GM12878 (cell line): ENCODE measurements around the gene DUSP22.

Source experiments
- CTCF ChIP-seq, 3 experiments: IDR thresholded peaks in 2 of 3; conservative IDR thresholded peaks in 1 of 3; 2 replicates each; pipeline ENCODE4 v1.5.1; 2011; ENCODE audit warnings: low read depth in 3 of 3, low read length in 3 of 3, mild to moderate bottlenecking in 3 of 3, control low read depth in 2 of 3, moderate library complexity in 2 of 3, inconsistent platforms in 1 of 3, mixed read lengths in 1 of 3; ENCODE audit not compliant: control insufficient read depth in 2 of 3, insufficient read depth in 1 of 3; ENCODE audit errors: extremely low read depth in 1 of 3
- EP300 ChIP-seq, 2 experiments: fragments of 150-350 bp in 1 of 2; IDR thresholded peaks; 2 replicates each; pipeline ENCODE4 v1.6.1; 2011 to 2012; ENCODE audit warnings: low read depth in 2 of 2, low read length in 2 of 2, borderline replicate concordance in 1 of 2, improper control_type of control experiment in 1 of 2, inconsistent platforms in 1 of 2; ENCODE audit not compliant: control insufficient read depth in 1 of 2
- EZH2 ChIP-seq: IDR thresholded peaks from 2 replicates; pipeline ENCODE4 v1.6.1; 2012; ENCODE audit warnings: low read depth, mild to moderate bottlenecking, control low read depth, inconsistent platforms, low read length, borderline replicate concordance; ENCODE audit not compliant: control insufficient read depth
- HDAC2 ChIP-seq: fragments of 200-600 bp; sonication (generic); IDR thresholded peaks from 2 replicates; pipeline ENCODE4 v1.6.1; 2017
- NR2C2 ChIP-seq: IDR thresholded peaks from 2 replicates; pipeline ENCODE4 v1.6.1; 2011; ENCODE audit warnings: borderline replicate concordance, low read depth; ENCODE audit not compliant: control insufficient read depth, insufficient read length
- NRF1 ChIP-seq: conservative IDR thresholded peaks from 2 replicates; pipeline ENCODE4 v1.6.1; 2011; ENCODE audit warnings: mild to moderate bottlenecking, low read depth, low read length, improper control_type of control experiment
- PML ChIP-seq: IDR thresholded peaks from 2 replicates; pipeline ENCODE4 v1.6.1; 2012; ENCODE audit warnings: low read length, inconsistent platforms
- RAD21 ChIP-seq: IDR thresholded peaks from 2 replicates; pipeline ENCODE4 v1.6.1; 2011; ENCODE audit warnings: mild to moderate bottlenecking, low read depth, low read length, moderate library complexity; ENCODE audit not compliant: insufficient read depth
- SRF ChIP-seq, 2 experiments: IDR thresholded peaks; 2 replicates each; pipeline ENCODE4 v1.6.1; 2011; ENCODE audit warnings: low read depth in 2 of 2, low read length in 2 of 2, mild to moderate bottlenecking in 1 of 2, moderate library complexity in 1 of 2
- TCF7 ChIP-seq: IDR thresholded peaks from 2 replicates; pipeline ENCODE4 v1.6.1; 2014; ENCODE audit warnings: antibody characterized with exemption, borderline replicate concordance
- TF ChIP-seq, protein P1 (sequence below): fragments of 450-650 bp; IDR thresholded peaks from 2 replicates; pipeline ENCODE4 v1.6.1; 2018; ENCODE audit warnings: borderline replicate concordance, mild to moderate bottlenecking; ENCODE audit not compliant: partially characterized antibody
- TF ChIP-seq, protein P2 (sequence below): fragments of 450-650 bp; IDR thresholded peaks from 2 replicates; pipeline ENCODE4 v1.6.1; 2017; ENCODE audit warnings: antibody characterized with exemption, mild to moderate bottlenecking, moderate library complexity
- TF ChIP-seq, protein P3 (sequence below): IDR thresholded peaks from 2 replicates; pipeline ENCODE4 v1.6.1; 2012; ENCODE audit warnings: mild to moderate bottlenecking, low read depth, low read length

DNA sequence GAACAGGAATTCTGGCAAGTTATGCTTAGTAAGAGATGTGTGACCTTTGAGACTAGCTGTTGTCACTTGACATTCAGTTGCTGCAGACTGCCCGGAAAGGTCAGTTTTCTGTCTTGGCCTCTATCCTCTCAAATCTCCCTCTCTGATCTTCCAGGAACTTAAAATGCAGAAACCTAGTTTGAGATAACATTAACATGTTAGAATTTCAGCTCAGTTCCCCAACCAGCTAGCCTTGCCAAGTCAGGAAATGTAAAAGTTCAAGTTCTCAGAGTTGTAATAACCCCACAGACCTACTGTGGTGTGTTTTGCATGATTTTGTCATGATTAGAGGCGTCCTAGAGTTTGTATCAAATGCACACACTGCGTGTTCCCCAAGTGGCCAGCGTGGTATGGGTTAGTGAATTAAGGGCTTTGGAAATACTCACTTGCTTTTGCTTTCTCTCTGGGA, 46.6 kb downstream of the DUSP22 start:
- TF ChIP-seq RAD21 (no peak), EZH2 (no peak), PML (no peak), NR2C2 (no peak), CTCF (IDR thresholded peaks at IDR 0.05 in 2 of 3, conservative IDR thresholded peaks at IDR 0.05 in 1 of 3; ENCODE audit: control insufficient read depth in 2 of 3, extremely low read depth in 1 of 3, insufficient read depth in 1 of 3, low read depth in 3 of 3, low read length in 3 of 3) (peak in 2 of 3 experiments; percentile 4 to 11; a peak in 1 of 6 replicates), EP300 (IDR thresholded peaks at IDR 0.05; ENCODE audit: borderline replicate concordance in 1 of 2, control insufficient read depth in 1 of 2, low read depth in 2 of 2, low read length in 2 of 2) (no peak), SRF (IDR thresholded peaks at IDR 0.05; ENCODE audit: low read depth in 2 of 2, low read length in 2 of 2) (no peak), HDAC2 (no peak), NRF1 (no peak), TCF7 (no peak)
- TF ChIP-seq, protein P1, sequence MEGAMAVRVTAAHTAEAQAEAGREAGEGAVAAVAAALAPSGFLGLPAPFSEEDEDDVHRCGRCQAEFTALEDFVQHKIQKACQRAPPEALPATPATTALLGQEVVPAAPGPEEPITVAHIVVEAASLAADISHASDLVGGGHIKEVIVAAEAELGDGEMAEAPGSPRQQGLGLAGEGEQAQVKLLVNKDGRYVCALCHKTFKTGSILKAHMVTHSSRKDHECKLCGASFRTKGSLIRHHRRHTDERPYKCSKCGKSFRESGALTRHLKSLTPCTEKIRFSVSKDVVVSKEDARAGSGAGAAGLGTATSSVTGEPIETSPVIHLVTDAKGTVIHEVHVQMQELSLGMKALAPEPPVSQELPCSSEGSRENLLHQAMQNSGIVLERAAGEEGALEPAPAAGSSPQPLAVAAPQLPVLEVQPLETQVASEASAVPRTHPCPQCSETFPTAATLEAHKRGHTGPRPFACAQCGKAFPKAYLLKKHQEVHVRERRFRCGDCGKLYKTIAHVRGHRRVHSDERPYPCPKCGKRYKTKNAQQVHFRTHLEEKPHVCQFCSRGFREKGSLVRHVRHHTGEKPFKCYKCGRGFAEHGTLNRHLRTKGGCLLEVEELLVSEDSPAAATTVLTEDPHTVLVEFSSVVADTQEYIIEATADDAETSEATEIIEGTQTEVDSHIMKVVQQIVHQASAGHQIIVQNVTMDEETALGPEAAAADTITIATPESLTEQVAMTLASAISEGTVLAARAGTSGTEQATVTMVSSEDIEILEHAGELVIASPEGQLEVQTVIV = no peak
- TF ChIP-seq, protein P2, sequence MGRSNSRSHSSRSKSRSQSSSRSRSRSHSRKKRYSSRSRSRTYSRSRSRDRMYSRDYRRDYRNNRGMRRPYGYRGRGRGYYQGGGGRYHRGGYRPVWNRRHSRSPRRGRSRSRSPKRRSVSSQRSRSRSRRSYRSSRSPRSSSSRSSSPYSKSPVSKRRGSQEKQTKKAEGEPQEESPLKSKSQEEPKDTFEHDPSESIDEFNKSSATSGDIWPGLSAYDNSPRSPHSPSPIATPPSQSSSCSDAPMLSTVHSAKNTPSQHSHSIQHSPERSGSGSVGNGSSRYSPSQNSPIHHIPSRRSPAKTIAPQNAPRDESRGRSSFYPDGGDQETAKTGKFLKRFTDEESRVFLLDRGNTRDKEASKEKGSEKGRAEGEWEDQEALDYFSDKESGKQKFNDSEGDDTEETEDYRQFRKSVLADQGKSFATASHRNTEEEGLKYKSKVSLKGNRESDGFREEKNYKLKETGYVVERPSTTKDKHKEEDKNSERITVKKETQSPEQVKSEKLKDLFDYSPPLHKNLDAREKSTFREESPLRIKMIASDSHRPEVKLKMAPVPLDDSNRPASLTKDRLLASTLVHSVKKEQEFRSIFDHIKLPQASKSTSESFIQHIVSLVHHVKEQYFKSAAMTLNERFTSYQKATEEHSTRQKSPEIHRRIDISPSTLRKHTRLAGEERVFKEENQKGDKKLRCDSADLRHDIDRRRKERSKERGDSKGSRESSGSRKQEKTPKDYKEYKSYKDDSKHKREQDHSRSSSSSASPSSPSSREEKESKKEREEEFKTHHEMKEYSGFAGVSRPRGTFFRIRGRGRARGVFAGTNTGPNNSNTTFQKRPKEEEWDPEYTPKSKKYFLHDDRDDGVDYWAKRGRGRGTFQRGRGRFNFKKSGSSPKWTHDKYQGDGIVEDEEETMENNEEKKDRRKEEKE = no peak
- TF ChIP-seq, protein P3, sequence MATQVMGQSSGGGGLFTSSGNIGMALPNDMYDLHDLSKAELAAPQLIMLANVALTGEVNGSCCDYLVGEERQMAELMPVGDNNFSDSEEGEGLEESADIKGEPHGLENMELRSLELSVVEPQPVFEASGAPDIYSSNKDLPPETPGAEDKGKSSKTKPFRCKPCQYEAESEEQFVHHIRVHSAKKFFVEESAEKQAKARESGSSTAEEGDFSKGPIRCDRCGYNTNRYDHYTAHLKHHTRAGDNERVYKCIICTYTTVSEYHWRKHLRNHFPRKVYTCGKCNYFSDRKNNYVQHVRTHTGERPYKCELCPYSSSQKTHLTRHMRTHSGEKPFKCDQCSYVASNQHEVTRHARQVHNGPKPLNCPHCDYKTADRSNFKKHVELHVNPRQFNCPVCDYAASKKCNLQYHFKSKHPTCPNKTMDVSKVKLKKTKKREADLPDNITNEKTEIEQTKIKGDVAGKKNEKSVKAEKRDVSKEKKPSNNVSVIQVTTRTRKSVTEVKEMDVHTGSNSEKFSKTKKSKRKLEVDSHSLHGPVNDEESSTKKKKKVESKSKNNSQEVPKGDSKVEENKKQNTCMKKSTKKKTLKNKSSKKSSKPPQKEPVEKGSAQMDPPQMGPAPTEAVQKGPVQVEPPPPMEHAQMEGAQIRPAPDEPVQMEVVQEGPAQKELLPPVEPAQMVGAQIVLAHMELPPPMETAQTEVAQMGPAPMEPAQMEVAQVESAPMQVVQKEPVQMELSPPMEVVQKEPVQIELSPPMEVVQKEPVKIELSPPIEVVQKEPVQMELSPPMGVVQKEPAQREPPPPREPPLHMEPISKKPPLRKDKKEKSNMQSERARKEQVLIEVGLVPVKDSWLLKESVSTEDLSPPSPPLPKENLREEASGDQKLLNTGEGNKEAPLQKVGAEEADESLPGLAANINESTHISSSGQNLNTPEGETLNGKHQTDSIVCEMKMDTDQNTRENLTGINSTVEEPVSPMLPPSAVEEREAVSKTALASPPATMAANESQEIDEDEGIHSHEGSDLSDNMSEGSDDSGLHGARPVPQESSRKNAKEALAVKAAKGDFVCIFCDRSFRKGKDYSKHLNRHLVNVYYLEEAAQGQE = no peak
